K562 (cell line): Measurements from ENCODE around the gene SLC12A4. TPM values are rescaled to one million over a fixed set of nuclear protein-coding genes. Genes with fewer than 3 reads are reported as not detected.

Experiments used
- EWSR1 ChIP-seq: fragments of 450-650 bp; IDR thresholded peaks from 2 replicates; pipeline ENCODE4 v1.6.1; 2018; ENCODE audit warnings: borderline replicate concordance, mild to moderate bottlenecking, low read depth, moderate library complexity; ENCODE audit not compliant: partially characterized antibody
- FOXJ2 ChIP-seq: fragments of 200-800 bp; sonication (Bioruptor generic); IDR thresholded peaks from 2 replicates; pipeline ENCODE4 v1.6.1; 2016; ENCODE audit warnings: missing genetic modification characterization, missing compliant biosample characterization
- GTF2A2 ChIP-seq: IDR thresholded peaks from 2 replicates; pipeline ENCODE4 v1.6.1; 2016; ENCODE audit warnings: mild to moderate bottlenecking, missing genetic modification characterization, missing compliant biosample characterization
- HCFC1 ChIP-seq: IDR thresholded peaks from 2 replicates; pipeline ENCODE4 v1.6.1; 2012; ENCODE audit warnings: low read depth, low read length, improper control_type of control experiment
- HMG20A ChIP-seq: fragments of 450-650 bp; formaldehyde crosslinking; conservative IDR thresholded peaks from 2 replicates; pipeline ENCODE4 v1.4.0; 2020; ENCODE audit warnings: mild to moderate bottlenecking, mixed read lengths
- KLF6 ChIP-seq: fragments of 250-450 bp; sonication (Bioruptor Pico); IDR thresholded peaks from 2 replicates; pipeline ENCODE4 v1.4.0; 2020; ENCODE audit warnings: mild to moderate bottlenecking, moderate library complexity, borderline replicate concordance
- MTA1 ChIP-seq: fragments of 450-650 bp; IDR thresholded peaks from 2 replicates; pipeline ENCODE4 v1.6.1; 2017; ENCODE audit warnings: borderline replicate concordance
- POLR2G ChIP-seq: fragments of 200-400 bp; formaldehyde crosslinking; IDR thresholded peaks from 2 replicates; pipeline ENCODE4 v1.6.1; 2017; ENCODE audit warnings: low read depth, mild to moderate bottlenecking, antibody characterized with exemption, low read length, moderate library complexity
- POLR3A ChIP-seq: IDR thresholded peaks from 2 replicates; pipeline ENCODE4 v1.6.1; 2011; ENCODE audit warnings: borderline replicate concordance, mild to moderate bottlenecking, moderate library complexity; ENCODE audit not compliant: insufficient read length, insufficient read depth; ENCODE audit errors: extremely low read depth
- RAD21 ChIP-seq, 2 experiments: fragments of 250-450 bp in 1 of 2; fragments of 450-650 bp in 1 of 2; sonication (Bioruptor Pico) in 1 of 2; formaldehyde crosslinking in 1 of 2; IDR thresholded peaks in 1 of 2; conservative IDR thresholded peaks in 1 of 2; 2 replicates each; pipeline versions ENCODE4 v1.4.0 to v1.8.0; 2020 to 2022; ENCODE audit warnings: mild to moderate bottlenecking in 2 of 2, moderate library complexity in 1 of 2
- RBM22 ChIP-seq: fragments of 200-400 bp; formaldehyde crosslinking; IDR thresholded peaks from 2 replicates; pipeline ENCODE4 v1.6.1; 2018; ENCODE audit warnings: low read length, low read depth; ENCODE audit not compliant: poor library complexity, severe bottlenecking
- TFE3 ChIP-seq: fragments of 450-650 bp; formaldehyde crosslinking; IDR thresholded peaks from 2 replicates; pipeline ENCODE4 v1.4.0; 2020; ENCODE audit warnings: mild to moderate bottlenecking, mixed read lengths
- TSC22D4 ChIP-seq: fragments of 450-650 bp; IDR thresholded peaks from 2 replicates; pipeline ENCODE4 v1.6.1; 2016; ENCODE audit warnings: missing genetic modification characterization, missing biosample characterization, control low read depth
- ZNF133 ChIP-seq: fragments of 250-450 bp; sonication (Bioruptor Pico); IDR thresholded peaks from 2 replicates; pipeline ENCODE4 v1.4.0; 2020; ENCODE audit warnings: mild to moderate bottlenecking
- ZNF253 ChIP-seq: fragments of 250-450 bp; sonication (Bioruptor Pico); conservative IDR thresholded peaks from 2 replicates; pipeline ENCODE4 v1.6.1; 2021; ENCODE audit warnings: mild to moderate bottlenecking
- ZNF311 ChIP-seq: fragments of 250-450 bp; sonication (Bioruptor Pico); IDR thresholded peaks from 2 replicates; pipeline ENCODE4 v1.4.0; 2020; ENCODE audit warnings: mild to moderate bottlenecking, moderate library complexity
- ZNF785 ChIP-seq: fragments of 250-450 bp; sonication (Bioruptor Pico); IDR thresholded peaks from 2 replicates; pipeline ENCODE4 v1.4.0; 2020; ENCODE audit warnings: mild to moderate bottlenecking
- polyA plus RNA-seq, 8 experiments: library from polyadenylated mRNA; depleted of rRNA in 4 of 8; stranded (reverse) in 5 of 8; unstranded in 3 of 8; fragments of >200 nt; fragmentation: Nextera tagmentation in 2 of 8; fragmentation: Illumina TruSeq in 1 of 8; extraction: Ambion mirVana in 2 of 8; extraction: Trizol in 1 of 8; gene quantifications; 2 replicates each; pipeline versions ENCODE4 v1.2.1 to v1.2.3, GENCODE V29; 2011 to 2014; ENCODE audit warnings: inconsistent platforms in 1 of 8, missing spikeins in 1 of 8
- total RNA-seq, 7 experiments: library from RNA; depleted of rRNA in 6 of 7; stranded (reverse); fragments of >200 nt in 6 of 7; fragmentation: Illumina TruSeq in 2 of 7; extraction: Trizol in 2 of 7; gene quantifications; 2 replicates each; pipeline versions ENCODE4 v1.2.1 to v1.2.3, GENCODE V29; 2011 to 2021; ENCODE audit warnings: low replicate concordance in 1 of 7
- TF ChIP-seq, protein P1 (sequence below): fragments of 450-650 bp; IDR thresholded peaks from 2 replicates; pipeline ENCODE4 v1.6.1; 2017; ENCODE audit warnings: antibody characterized with exemption, mild to moderate bottlenecking
- TF ChIP-seq, protein P2 (sequence below): sonication (generic); formaldehyde crosslinking; IDR thresholded peaks from 2 replicates; pipeline ENCODE4 v1.9.0; 2022; ENCODE audit warnings: mild to moderate bottlenecking, missing genetic modification reagents
- TF ChIP-seq, protein P3 (sequence below), 2 experiments: fragments of 250-450 bp in 1 of 2; fragments of 450-650 bp in 1 of 2; sonication (Bioruptor Pico) in 1 of 2; IDR thresholded peaks; 2 replicates each; pipeline versions ENCODE4 v1.6.1 to v1.8.0; 2016 to 2021; ENCODE audit warnings: mild to moderate bottlenecking in 2 of 2, moderate library complexity in 2 of 2, missing compliant biosample characterization in 1 of 2, missing genetic modification characterization in 1 of 2

Gene SLC12A4
- total and polyA plus RNA-seq, 9 of the 15 experiments (the other 6 are each of a cell fraction or from before 2014, with no cell fraction given): 0.75 to 43.5 (median 15.0) TPM

DNA sequence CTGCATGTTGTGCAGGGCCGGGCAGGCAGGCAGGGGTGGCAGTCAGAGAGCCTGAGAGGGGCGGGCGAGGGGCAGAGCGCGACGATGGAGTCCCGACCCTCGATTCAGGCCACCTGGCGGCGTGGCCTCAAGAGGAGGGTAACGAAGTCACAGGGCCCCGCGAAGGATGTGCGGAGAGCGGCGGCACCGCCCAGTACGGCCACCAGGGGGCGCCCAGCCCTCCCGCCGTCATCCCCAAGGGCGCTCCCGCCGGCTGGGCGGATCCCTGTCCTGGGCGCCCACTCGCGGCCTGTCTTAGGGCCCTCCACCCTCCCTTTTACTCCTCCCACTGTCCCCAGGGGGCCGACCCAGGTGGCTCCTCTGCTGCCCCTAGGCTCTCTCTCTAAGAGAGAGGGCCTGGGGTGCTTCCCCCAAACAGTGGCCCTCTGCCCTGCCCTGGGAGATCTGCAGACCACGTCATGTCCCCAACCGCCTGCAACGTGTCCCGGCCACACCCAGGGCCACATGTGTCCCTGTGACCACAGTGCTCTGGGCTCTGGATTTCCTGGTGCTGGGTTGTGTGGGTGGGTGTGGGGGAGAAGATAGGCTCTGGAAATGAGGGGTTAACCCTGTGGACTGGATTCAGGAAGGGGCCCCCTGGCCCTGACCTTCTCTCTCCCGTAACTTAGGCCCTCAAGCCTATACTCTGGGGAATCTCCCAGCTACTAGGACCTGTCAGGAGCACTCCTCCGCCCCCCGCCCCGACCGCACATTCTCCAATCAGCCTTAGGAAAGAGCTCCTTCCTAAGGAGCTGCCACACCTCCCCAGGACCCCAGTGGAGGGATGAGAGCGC, 25.0 kb upstream of the SLC12A4 start (continued):
- TF ChIP-seq, protein P1, sequence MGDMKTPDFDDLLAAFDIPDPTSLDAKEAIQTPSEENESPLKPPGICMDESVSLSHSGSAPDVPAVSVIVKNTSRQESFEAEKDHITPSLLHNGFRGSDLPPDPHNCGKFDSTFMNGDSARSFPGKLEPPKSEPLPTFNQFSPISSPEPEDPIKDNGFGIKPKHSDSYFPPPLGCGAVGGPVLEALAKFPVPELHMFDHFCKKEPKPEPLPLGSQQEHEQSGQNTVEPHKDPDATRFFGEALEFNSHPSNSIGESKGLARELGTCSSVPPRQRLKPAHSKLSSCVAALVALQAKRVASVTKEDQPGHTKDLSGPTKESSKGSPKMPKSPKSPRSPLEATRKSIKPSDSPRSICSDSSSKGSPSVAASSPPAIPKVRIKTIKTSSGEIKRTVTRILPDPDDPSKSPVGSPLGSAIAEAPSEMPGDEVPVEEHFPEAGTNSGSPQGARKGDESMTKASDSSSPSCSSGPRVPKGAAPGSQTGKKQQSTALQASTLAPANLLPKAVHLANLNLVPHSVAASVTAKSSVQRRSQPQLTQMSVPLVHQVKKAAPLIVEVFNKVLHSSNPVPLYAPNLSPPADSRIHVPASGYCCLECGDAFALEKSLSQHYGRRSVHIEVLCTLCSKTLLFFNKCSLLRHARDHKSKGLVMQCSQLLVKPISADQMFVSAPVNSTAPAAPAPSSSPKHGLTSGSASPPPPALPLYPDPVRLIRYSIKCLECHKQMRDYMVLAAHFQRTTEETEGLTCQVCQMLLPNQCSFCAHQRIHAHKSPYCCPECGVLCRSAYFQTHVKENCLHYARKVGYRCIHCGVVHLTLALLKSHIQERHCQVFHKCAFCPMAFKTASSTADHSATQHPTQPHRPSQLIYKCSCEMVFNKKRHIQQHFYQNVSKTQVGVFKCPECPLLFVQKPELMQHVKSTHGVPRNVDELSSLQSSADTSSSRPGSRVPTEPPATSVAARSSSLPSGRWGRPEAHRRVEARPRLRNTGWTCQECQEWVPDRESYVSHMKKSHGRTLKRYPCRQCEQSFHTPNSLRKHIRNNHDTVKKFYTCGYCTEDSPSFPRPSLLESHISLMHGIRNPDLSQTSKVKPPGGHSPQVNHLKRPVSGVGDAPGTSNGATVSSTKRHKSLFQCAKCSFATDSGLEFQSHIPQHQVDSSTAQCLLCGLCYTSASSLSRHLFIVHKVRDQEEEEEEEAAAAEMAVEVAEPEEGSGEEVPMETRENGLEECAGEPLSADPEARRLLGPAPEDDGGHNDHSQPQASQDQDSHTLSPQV: peak; percentile 94
- TF ChIP-seq GTF2A2 (tag): no peak
- TF ChIP-seq EWSR1: no peak
- TF ChIP-seq POLR3A: no peak
- TF ChIP-seq HMG20A (CRISPR knock-in tag): no peak
- peak; percentile 85 for TF ChIP-seq POLR2G
- peak; percentile 88 to 89 for TF ChIP-seq RAD21 (CRISPR knock-in tag; conservative IDR thresholded peaks at IDR 0.05 in 1 of 2, IDR thresholded peaks at IDR 0.05 in 1 of 2)
- TF ChIP-seq ZNF785 (CRISPR knock-in tag): no peak
- TF ChIP-seq KLF6 (CRISPR knock-in tag): peak; percentile 92
- TF ChIP-seq, protein P2, sequence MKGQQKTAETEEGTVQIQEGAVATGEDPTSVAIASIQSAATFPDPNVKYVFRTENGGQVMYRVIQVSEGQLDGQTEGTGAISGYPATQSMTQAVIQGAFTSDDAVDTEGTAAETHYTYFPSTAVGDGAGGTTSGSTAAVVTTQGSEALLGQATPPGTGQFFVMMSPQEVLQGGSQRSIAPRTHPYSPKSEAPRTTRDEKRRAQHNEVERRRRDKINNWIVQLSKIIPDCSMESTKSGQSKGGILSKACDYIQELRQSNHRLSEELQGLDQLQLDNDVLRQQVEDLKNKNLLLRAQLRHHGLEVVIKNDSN (CRISPR knock-in tag): peak; percentile 51
- no peak for TF ChIP-seq TFE3 (CRISPR knock-in tag)
- no peak for TF ChIP-seq TSC22D4 (tag)
- peak; percentile 72; the same call in 1 of the 2 replicates for TF ChIP-seq ZNF311 (CRISPR knock-in tag)
- peak; percentile 53; the same call in 1 of the 2 replicates for TF ChIP-seq MTA1
- TF ChIP-seq ZNF253 (CRISPR knock-in tag): no peak
- no peak for TF ChIP-seq RBM22
- TF ChIP-seq, protein P3, sequence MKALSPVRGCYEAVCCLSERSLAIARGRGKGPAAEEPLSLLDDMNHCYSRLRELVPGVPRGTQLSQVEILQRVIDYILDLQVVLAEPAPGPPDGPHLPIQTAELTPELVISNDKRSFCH (CRISPR knock-in tag; IDR thresholded peaks at IDR 0.05): no peak
- TF ChIP-seq, protein P3 (tag; IDR thresholded peaks at IDR 0.05): peak; percentile 55; the same call in 1 of the 2 replicates
- peak; percentile 60 for TF ChIP-seq HCFC1
- no peak for TF ChIP-seq ZNF133
- TF ChIP-seq FOXJ2 (tag): no peak
